ENCODE results near the gene STX18. TPM values are rescaled to one million over a fixed set of nuclear protein-coding genes. Genes with fewer than 3 reads are reported as not detected.

Gene STX18
- total RNA-seq, 1 experiment from 2014 or later, result 18.5 TPM

DNA sequence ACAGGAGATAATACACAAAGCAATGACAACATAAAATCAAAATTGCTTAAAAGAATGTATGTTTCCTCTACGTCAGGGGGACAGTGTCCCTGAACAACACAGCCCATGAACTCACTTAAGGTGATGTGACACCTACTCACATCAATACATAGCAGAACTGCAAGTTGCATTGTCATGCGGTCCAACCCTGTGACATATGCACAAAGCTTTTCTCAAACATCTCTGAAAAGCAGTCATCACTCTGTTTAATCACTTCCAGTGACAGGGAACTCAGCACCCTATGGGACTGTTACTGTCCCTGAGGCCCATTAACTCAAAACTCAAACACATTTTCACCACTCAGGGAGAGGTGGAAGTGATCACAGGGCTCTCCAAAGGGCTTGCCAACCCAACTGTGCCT is 2.4 kb downstream of the STX18 start (continued):
- no peak for TF ChIP-seq CBX3 (IDR thresholded peaks at IDR 0.05; ENCODE audit: low read depth)
- TF ChIP-seq JUND (IDR thresholded peaks at IDR 0.05), result no peak
- TF ChIP-seq CEBPB (IDR thresholded peaks at IDR 0.05; ENCODE audit: low read depth), result no peak
- TF ChIP-seq FOSL1 (IDR thresholded peaks at IDR 0.05; ENCODE audit: low read depth), result no peak
- TF ChIP-seq RAD21 (IDR thresholded peaks at IDR 0.05; ENCODE audit: low read depth), result no peak
- no peak for TF ChIP-seq ZNF274 (IDR thresholded peaks at IDR 0.05; ENCODE audit: low read depth, low read length)

DNA sequence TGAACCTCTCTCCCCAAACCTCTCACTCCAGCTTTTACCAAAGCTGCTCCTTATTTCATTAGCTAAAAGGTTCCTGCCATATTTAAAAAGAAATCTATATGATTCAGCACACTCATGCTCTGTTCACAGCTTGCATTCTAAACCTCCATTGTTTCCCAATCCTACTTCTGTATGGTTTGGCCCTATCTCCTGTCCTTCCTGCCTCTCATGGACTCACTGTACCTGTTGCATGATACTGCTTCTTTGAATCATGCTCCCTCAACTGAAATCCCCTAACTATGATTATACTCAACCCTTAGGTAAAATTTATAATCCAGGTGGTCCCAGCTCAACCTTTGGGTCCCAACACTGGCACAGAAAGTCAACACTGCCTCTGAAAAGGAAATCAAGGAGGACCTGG is 6.3 kb downstream of the STX18 start:
- BruUV-seq (replicated peaks), result no TSS peak
- Histone ChIP-seq H3K9ac (ENCODE audit: low read length) (no peak overlapping the region), H3K27ac (ENCODE audit: low read depth, low read length) (no peak overlapping the region), H3K9me3 (ENCODE audit: control insufficient read depth in 1 of 2, insufficient read depth in 1 of 2, low read depth in 1 of 2, low read length in 2 of 2) (no peaks in the 10 kb centered on the region), H3K36me3 (ENCODE audit: control insufficient read depth in 1 of 2, insufficient read depth in 2 of 2, low read length in 2 of 2) (no peaks in the 10 kb centered on the region), H3K4me1 (ENCODE audit: control insufficient read depth in 1 of 2, insufficient read depth in 2 of 2, low read length in 2 of 2) (peaks cover 0 to 5% of the 10 kb centered on the region in 2 experiments; a peak in 2 of 4 replicates), H3K4me2 (ENCODE audit: low read length) (no peak overlapping the region), H3K4me3 (replicated peaks in 1 of 2; ENCODE audit: low read depth in 1 of 2, low read length in 2 of 2) (no peak overlapping the region), H3K27me3 (ENCODE audit: insufficient read depth, low read length) (no peaks in the 10 kb centered on the region), H3K9me2 (ENCODE audit: insufficient read depth) (no peaks in the 10 kb centered on the region), H2AFZ (ENCODE audit: low read depth, low read length, poor library complexity, severe bottlenecking) (no peak overlapping the region), H4K20me1 (ENCODE audit: insufficient read depth) (no peaks in the 10 kb centered on the region), H3K79me2 (ENCODE audit: insufficient read depth, low read length) (peaks cover 98% of the 10 kb centered on the region)
- RAD21 ChIA-PET (ENCODE audit: low non-redundant PET in 1 of 2, low total read pairs in 2 of 2, uncharacterized antibody in 2 of 2, unreplicated experiment in 2 of 2), result no interaction called here
- intact Hi-C loops (cut with micrococcal nuclease), result no loop called here
- CTCF ChIA-PET, result interaction anchor here (1.3 kb wide), 1 partner anchor 17 kb away, joined by 3 read pairs; no protein-coding TSS in a partner anchor
- DNase-seq (ENCODE audit: low read depth, low spot score) (no peak), ATAC-seq (no peak)
- POLR2A ChIA-PET, result no interaction called here
- no peak for TF ChIP-seq EZH2 (IDR thresholded peaks at IDR 0.05)
- TF ChIP-seq, protein P1, sequence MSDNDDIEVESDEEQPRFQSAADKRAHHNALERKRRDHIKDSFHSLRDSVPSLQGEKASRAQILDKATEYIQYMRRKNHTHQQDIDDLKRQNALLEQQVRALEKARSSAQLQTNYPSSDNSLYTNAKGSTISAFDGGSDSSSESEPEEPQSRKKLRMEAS (IDR thresholded peaks at IDR 0.05), result no peak
- no peak for TF ChIP-seq ZNF274 (IDR thresholded peaks at IDR 0.05; ENCODE audit: low read depth, low read length)
- TF ChIP-seq SIN3A (IDR thresholded peaks at IDR 0.05; ENCODE audit: low read depth), result no peak
- no peak for TF ChIP-seq SP1 (IDR thresholded peaks at IDR 0.05; ENCODE audit: low read depth)
- no peak for TF ChIP-seq TCF7L2 (IDR thresholded peaks at IDR 0.05; ENCODE audit: borderline replicate concordance, extremely low read depth, insufficient read depth, insufficient read length)
- TF ChIP-seq EGR1 (IDR thresholded peaks at IDR 0.05; ENCODE audit: low read depth), result no peak
- no peak for TF ChIP-seq POLR2AphosphoS5 (IDR thresholded peaks at IDR 0.05; ENCODE audit: low read depth, low read length)
- TF ChIP-seq, protein P2, sequence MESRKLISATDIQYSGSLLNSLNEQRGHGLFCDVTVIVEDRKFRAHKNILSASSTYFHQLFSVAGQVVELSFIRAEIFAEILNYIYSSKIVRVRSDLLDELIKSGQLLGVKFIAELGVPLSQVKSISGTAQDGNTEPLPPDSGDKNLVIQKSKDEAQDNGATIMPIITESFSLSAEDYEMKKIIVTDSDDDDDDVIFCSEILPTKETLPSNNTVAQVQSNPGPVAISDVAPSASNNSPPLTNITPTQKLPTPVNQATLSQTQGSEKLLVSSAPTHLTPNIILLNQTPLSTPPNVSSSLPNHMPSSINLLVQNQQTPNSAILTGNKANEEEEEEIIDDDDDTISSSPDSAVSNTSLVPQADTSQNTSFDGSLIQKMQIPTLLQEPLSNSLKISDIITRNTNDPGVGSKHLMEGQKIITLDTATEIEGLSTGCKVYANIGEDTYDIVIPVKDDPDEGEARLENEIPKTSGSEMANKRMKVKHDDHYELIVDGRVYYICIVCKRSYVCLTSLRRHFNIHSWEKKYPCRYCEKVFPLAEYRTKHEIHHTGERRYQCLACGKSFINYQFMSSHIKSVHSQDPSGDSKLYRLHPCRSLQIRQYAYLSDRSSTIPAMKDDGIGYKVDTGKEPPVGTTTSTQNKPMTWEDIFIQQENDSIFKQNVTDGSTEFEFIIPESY (IDR thresholded peaks at IDR 0.05; ENCODE audit: extremely low read depth, insufficient replicate concordance, low read length), result no peak
- TF ChIP-seq JUND (IDR thresholded peaks at IDR 0.05), result no peak
- TF ChIP-seq, protein P3, sequence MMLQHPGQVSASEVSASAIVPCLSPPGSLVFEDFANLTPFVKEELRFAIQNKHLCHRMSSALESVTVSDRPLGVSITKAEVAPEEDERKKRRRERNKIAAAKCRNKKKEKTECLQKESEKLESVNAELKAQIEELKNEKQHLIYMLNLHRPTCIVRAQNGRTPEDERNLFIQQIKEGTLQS (IDR thresholded peaks at IDR 0.05), result no peak
- no peak for TF ChIP-seq FOSL1 (IDR thresholded peaks at IDR 0.05; ENCODE audit: low read depth)
- no peak for TF ChIP-seq CBX3 (IDR thresholded peaks at IDR 0.05; ENCODE audit: low read depth)
- no peak for TF ChIP-seq EZH2phosphoT487 (IDR thresholded peaks at IDR 0.05; ENCODE audit: borderline replicate concordance)
- no peak for TF ChIP-seq RAD21 (IDR thresholded peaks at IDR 0.05; ENCODE audit: low read depth)
- TF ChIP-seq YY1 (IDR thresholded peaks at IDR 0.05; ENCODE audit: extremely low read depth, insufficient replicate concordance, low read depth, low read length), result no peak
- no peak for TF ChIP-seq ELF1 (IDR thresholded peaks at IDR 0.05; ENCODE audit: borderline replicate concordance, low read depth)
- no peak for TF ChIP-seq CEBPB (IDR thresholded peaks at IDR 0.05; ENCODE audit: low read depth)
- TF ChIP-seq SRF (IDR thresholded peaks at IDR 0.05; ENCODE audit: low read depth), result no peak
- TF ChIP-seq, protein P4, sequence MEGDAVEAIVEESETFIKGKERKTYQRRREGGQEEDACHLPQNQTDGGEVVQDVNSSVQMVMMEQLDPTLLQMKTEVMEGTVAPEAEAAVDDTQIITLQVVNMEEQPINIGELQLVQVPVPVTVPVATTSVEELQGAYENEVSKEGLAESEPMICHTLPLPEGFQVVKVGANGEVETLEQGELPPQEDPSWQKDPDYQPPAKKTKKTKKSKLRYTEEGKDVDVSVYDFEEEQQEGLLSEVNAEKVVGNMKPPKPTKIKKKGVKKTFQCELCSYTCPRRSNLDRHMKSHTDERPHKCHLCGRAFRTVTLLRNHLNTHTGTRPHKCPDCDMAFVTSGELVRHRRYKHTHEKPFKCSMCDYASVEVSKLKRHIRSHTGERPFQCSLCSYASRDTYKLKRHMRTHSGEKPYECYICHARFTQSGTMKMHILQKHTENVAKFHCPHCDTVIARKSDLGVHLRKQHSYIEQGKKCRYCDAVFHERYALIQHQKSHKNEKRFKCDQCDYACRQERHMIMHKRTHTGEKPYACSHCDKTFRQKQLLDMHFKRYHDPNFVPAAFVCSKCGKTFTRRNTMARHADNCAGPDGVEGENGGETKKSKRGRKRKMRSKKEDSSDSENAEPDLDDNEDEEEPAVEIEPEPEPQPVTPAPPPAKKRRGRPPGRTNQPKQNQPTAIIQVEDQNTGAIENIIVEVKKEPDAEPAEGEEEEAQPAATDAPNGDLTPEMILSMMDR (IDR thresholded peaks at IDR 0.05 in 2 of 3, conservative IDR thresholded peaks at IDR 0.05 in 1 of 3; ENCODE audit: borderline replicate concordance in 1 of 3, insufficient read depth in 1 of 3, low read depth in 2 of 3, low read length in 2 of 3), result no peak
